ENCODE data around the gene PHF13.

Gene PHF13

GRCh38 chr1:6602669-6603237, 10.8 kb upstream of the PHF13 start, which contains the start of gene KLHL21:
KLHL21 (minus strand) TSS chr1:6602869; CDS start chr1:6602817, 52 bp downstream.
- peak; percentile 92 for DNase-seq (ENCODE audit: low spot score)

- DNase-seq (ENCODE audit: low spot score): no peak
These were observed 10.2 kb upstream of the PHF13 start for GRCh38 chr1:6603238-6603914.

- DNase-seq (ENCODE audit: low spot score): no peak
These were observed 9.5 kb upstream of the PHF13 start for GRCh38 chr1:6603915-6604558.

GRCh38 chr1:6612641-6613360, 730 bp upstream of the PHF13 start:
- peak; percentile 87 for DNase-seq (ENCODE audit: low spot score)

GRCh38 chr1:6614019-6614928, 743 bp downstream of the PHF13 start:
- DNase-seq (ENCODE audit: low spot score): peak; percentile 80

- no peak for DNase-seq (ENCODE audit: low spot score)
These were observed 1.6 kb downstream of the PHF13 start for GRCh38 chr1:6614929-6615785.

GRCh38 chr1:6619045-6619444, 5.5 kb downstream of the PHF13 start:
- no peak for DNase-seq (ENCODE audit: low spot score)

GRCh38 chr1:6621429-6622391, 8.2 kb downstream of the PHF13 start:
- DNase-seq (ENCODE audit: low spot score): no peak

GRCh38 chr1:6622396-6623152, 9.0 kb downstream of the PHF13 start:
- no peak for DNase-seq (ENCODE audit: low spot score)

GRCh38 chr1:6623269-6623965, 9.9 kb downstream of the PHF13 start:
- no peak for DNase-seq (ENCODE audit: low spot score)

GRCh38 chr1:6624710-6625583, 11.4 kb downstream of the PHF13 start, which contains the start of gene THAP3:
THAP3 (plus strand) TSS chr1:6624868; CDS start chr1:6625219, 351 bp downstream.
- peak; percentile 93 for DNase-seq (ENCODE audit: low spot score)

GRCh38 chr1:6625584-6626149, 12.1 kb downstream of the PHF13 start:
- DNase-seq (ENCODE audit: low spot score): no peak

- peak; percentile 14 for DNase-seq (ENCODE audit: low spot score)
These were observed 13.5 kb downstream of the PHF13 start for GRCh38 chr1:6627031-6627430.

- peak; percentile 10 for DNase-seq (ENCODE audit: low spot score)
These were observed 14.5 kb downstream of the PHF13 start for GRCh38 chr1:6627841-6628545.

GRCh38 chr1:6628971-6629479, 15.5 kb downstream of the PHF13 start:
- DNase-seq (ENCODE audit: low spot score): no peak

GRCh38 chr1:6630027-6630426, 16.5 kb downstream of the PHF13 start:
- DNase-seq (ENCODE audit: low spot score): no peak

Data from D341Med (cell line).